AG09309 (cell line): ENCODE data around the gene APBA1.

Experiments
- DNase-seq: peaks from one replicate; pipeline ENCODE4 v3.0.0-alpha.2; 2010; ENCODE audit warnings: low read depth
- H3K4me3 ChIP-seq: 2 replicates; pipeline ENCODE4 v1.5.1; 2011; ENCODE audit warnings: mild to moderate bottlenecking, low read depth, low read length, moderate library complexity; ENCODE audit not compliant: control insufficient read depth
- CTCF ChIP-seq: IDR thresholded peaks from 2 replicates; pipeline ENCODE4 v1.5.1; 2011; ENCODE audit warnings: mild to moderate bottlenecking, low read depth, low read length, inconsistent platforms; ENCODE audit not compliant: insufficient read depth, control insufficient read depth; ENCODE audit errors: missing control alignments

Gene APBA1

GRCh38 chr9:69671879-69672595 lies at the start of gene APBA1:
Gene APBA1 (minus strand): TSS chr9:69672371.
- TF ChIP-seq CTCF = no peak
- DNase-seq = no peak
- H3K4me3 ChIP-seq = peak within 1 kb of the TSS; percentile 64

GRCh38 chr9:69719983-69720382 lies 47.8 kb upstream of the APBA1 start:
- TF ChIP-seq CTCF = no peak
- H3K4me3 ChIP-seq = no peak overlapping the region
- DNase-seq = no peak

- no peak overlapping the region for H3K4me3 ChIP-seq
- no peak for DNase-seq
- no peak for TF ChIP-seq CTCF
These were observed 47.2 kb upstream of the APBA1 start for GRCh38 chr9:69719367-69719766.

GRCh38 chr9:69718218-69718617 lies 46.0 kb upstream of the APBA1 start:
- no peak for TF ChIP-seq CTCF
- no peak for DNase-seq
- H3K4me3 ChIP-seq = no peak overlapping the region

- TF ChIP-seq CTCF = no peak
- no peak overlapping the region for H3K4me3 ChIP-seq
- DNase-seq = no peak
These were observed 43.7 kb upstream of the APBA1 start for GRCh38 chr9:69715825-69716224.

- no peak for TF ChIP-seq CTCF
- DNase-seq = no peak
- no peak overlapping the region for H3K4me3 ChIP-seq
These were observed 42.9 kb upstream of the APBA1 start for GRCh38 chr9:69715096-69715495.
